Measurements from ENCODE around the gene ATP6V1D.
"Not testable (repeated sequence)": the region's sequence is repeated elsewhere in the genome, so short reads cannot be mapped to it uniquely, and the experiment has no call there.

ATP6V1D gene

GRCh38 chr14:67359775-67360469, at the start of gene ATP6V1D, which contains the start of gene EIF2S1:
TSS of gene ATP6V1D (minus strand) at chr14:67359804. CDS start at chr14:67359698, 106 bp downstream.
TSS of gene EIF2S1 (plus strand) at chr14:67360328. CDS start at chr14:67364768, 4,440 bp downstream.
- peak within 1 kb of the TSS; percentile 98 for H3K27ac ChIP-seq
- peak; percentile 98 for DNase-seq (ENCODE audit: low read depth, low spot score)

GRCh38 chr14:67408122-67408801, 48.7 kb upstream of the ATP6V1D start:
- not testable (repeated sequence) for H3K27ac ChIP-seq; DNase-seq (ENCODE audit: low read depth, low spot score)

- H3K27ac ChIP-seq, result no peak overlapping the region
- no peak for DNase-seq (ENCODE audit: low read depth, low spot score)
Observed at GRCh38 chr14:67405771-67406170, 46.2 kb upstream of the ATP6V1D start.

GRCh38 chr14:67400434-67400833, 40.8 kb upstream of the ATP6V1D start:
- no peak for DNase-seq (ENCODE audit: low read depth, low spot score)
- H3K27ac ChIP-seq, result no peak overlapping the region

- DNase-seq (ENCODE audit: low read depth, low spot score), result no peak
- no peak overlapping the region for H3K27ac ChIP-seq
Observed at GRCh38 chr14:67397536-67397935, 37.9 kb upstream of the ATP6V1D start.

GRCh38 chr14:67396381-67396970, 36.9 kb upstream of the ATP6V1D start:
- no peak overlapping the region for H3K27ac ChIP-seq
- DNase-seq (ENCODE audit: low read depth, low spot score), result no peak

GRCh38 chr14:67395876-67396189, 36.2 kb upstream of the ATP6V1D start:
- H3K27ac ChIP-seq, result no peak overlapping the region
- DNase-seq (ENCODE audit: low read depth, low spot score), result no peak

GRCh38 chr14:67395086-67395875, 35.7 kb upstream of the ATP6V1D start:
- no peak overlapping the region for H3K27ac ChIP-seq

GRCh38 chr14:67393689-67394088, 34.1 kb upstream of the ATP6V1D start:
- no peak overlapping the region for H3K27ac ChIP-seq
- no peak for DNase-seq (ENCODE audit: low read depth, low spot score)

More at GRCh38 chr14:67395086-67395875, 35.7 kb upstream of the ATP6V1D start:
- no peak for DNase-seq (ENCODE audit: low read depth, low spot score)

- DNase-seq (ENCODE audit: low read depth, low spot score), result no peak
- H3K27ac ChIP-seq, result no peak overlapping the region
Observed at GRCh38 chr14:67392800-67393199, 33.2 kb upstream of the ATP6V1D start.

GRCh38 chr14:67392123-67392522, 32.5 kb upstream of the ATP6V1D start:
- no peak for DNase-seq (ENCODE audit: low read depth, low spot score)
- H3K27ac ChIP-seq, result no peak overlapping the region

GRCh38 chr14:67391268-67391667, 31.7 kb upstream of the ATP6V1D start:
- H3K27ac ChIP-seq, result no peak overlapping the region
- DNase-seq (ENCODE audit: low read depth, low spot score), result no peak

- H3K27ac ChIP-seq, result no peak overlapping the region
- DNase-seq (ENCODE audit: low read depth, low spot score), result no peak
Observed at GRCh38 chr14:67389811-67390534, 30.4 kb upstream of the ATP6V1D start.

- DNase-seq (ENCODE audit: low read depth, low spot score), result no peak
- H3K27ac ChIP-seq, result no peak overlapping the region
Observed at GRCh38 chr14:67389275-67389674, 29.7 kb upstream of the ATP6V1D start.

GRCh38 chr14:67387195-67387594, 27.6 kb upstream of the ATP6V1D start:
- no peak for DNase-seq (ENCODE audit: low read depth, low spot score)
- peak overlapping the region; percentile 55 for H3K27ac ChIP-seq

GRCh38 chr14:67385618-67386017, 26.0 kb upstream of the ATP6V1D start:
- DNase-seq (ENCODE audit: low read depth, low spot score), result peak; percentile 27
- H3K27ac ChIP-seq, result peak overlapping the region; percentile 55

- H3K27ac ChIP-seq, result peak overlapping the region; percentile 55
- peak; percentile 14 for DNase-seq (ENCODE audit: low read depth, low spot score)
Observed at GRCh38 chr14:67385120-67385519, 25.5 kb upstream of the ATP6V1D start.

- DNase-seq (ENCODE audit: low read depth, low spot score), result no peak
- H3K27ac ChIP-seq, result no peak overlapping the region
Observed at GRCh38 chr14:67377916-67378315, 18.3 kb upstream of the ATP6V1D start.

GRCh38 chr14:67373347-67373746, 13.7 kb upstream of the ATP6V1D start:
- no peak overlapping the region for H3K27ac ChIP-seq
- no peak for DNase-seq (ENCODE audit: low read depth, low spot score)

- DNase-seq (ENCODE audit: low read depth, low spot score), result no peak
- no peak overlapping the region for H3K27ac ChIP-seq
Observed at GRCh38 chr14:67372833-67373232, 13.2 kb upstream of the ATP6V1D start.
